Tibial nerve (tissue), 4 donors: ENCODE results near the gene RAB17. TPM values are rescaled to one million over a fixed set of nuclear protein-coding genes. Genes with fewer than 3 reads are reported as not detected.
A peak's percentile ranks its signal among the peaks of the same experiment; 100 is the strongest.

Experiments used
- DNase-seq, 2 donors: peaks; one replicate each; pipeline ENCODE4 v3.0.0-alpha.2; 2019; ENCODE audit warnings: low spot score in 2 of 2
- H3K27ac ChIP-seq, 4 donors: fragments of 200-600 bp; sonication (generic) in 3 of 4; one replicate each; pipeline ENCODE4 v1.5.1; 2017 to 2019; ENCODE audit warnings: mild to moderate bottlenecking in 1 of 4
- H3K27me3 ChIP-seq, 2 donors: fragments of 200-600 bp; sonication (generic) in 1 of 2; one replicate each; pipeline versions ENCODE4 v1.5.1 to v1.6.0; 2017 to 2019
- H3K36me3 ChIP-seq, 3 donors: fragments of 200-600 bp; sonication (generic); one replicate each; pipeline ENCODE4 v1.5.1; 2018 to 2019
- H3K4me1 ChIP-seq, 4 donors: fragments of 200-600 bp; sonication (generic) in 3 of 4; one replicate each; pipeline ENCODE4 v1.5.1; 2017 to 2019
- H3K4me3 ChIP-seq, 4 donors: fragments of 200-600 bp; sonication (generic) in 3 of 4; one replicate each; pipeline ENCODE4 v1.5.1; 2017 to 2019; ENCODE audit warnings: mild to moderate bottlenecking in 1 of 4, moderate library complexity in 1 of 4
- H3K9me3 ChIP-seq, 4 donors: fragments of 200-600 bp; sonication (generic) in 3 of 4; one replicate each; pipeline ENCODE4 v1.5.1; 2017 to 2019
- CTCF ChIP-seq, 5 experiments: fragments of 200-600 bp in 3 of 5; fragments of 450-650 bp in 2 of 5; sonication (generic) in 3 of 5; IDR thresholded peaks; one replicate each; pipeline ENCODE4 v1.5.1; 2016 to 2019; ENCODE audit warnings: antibody characterized with exemption in 5 of 5, mild to moderate bottlenecking in 3 of 5, moderate library complexity in 2 of 5
- EP300 ChIP-seq, 2 donors: sonication (generic); formaldehyde crosslinking; IDR thresholded peaks; one replicate each; pipeline ENCODE4 v1.6.1; 2017; ENCODE audit warnings: antibody characterized with exemption in 2 of 2, mild to moderate bottlenecking in 1 of 2
- POLR2A ChIP-seq, 2 donors: fragments of 450-650 bp; IDR thresholded peaks; one replicate each; pipeline ENCODE4 v1.6.1; 2017; ENCODE audit warnings: antibody characterized with exemption in 2 of 2, mild to moderate bottlenecking in 2 of 2, moderate library complexity in 2 of 2
- WGBS, 2 donors: methylation state at CpG; one replicate each; pipeline ENCODE4 v1.1.5; 2018; 5-methylcytosine and 5-hydroxymethylcytosine counted together
- total RNA-seq, 4 donors: library from RNA; depleted of rRNA; stranded (reverse); fragments of >200 nt; gene quantifications; one replicate each; pipeline ENCODE4 v1.1.0, GENCODE V29; 2016

Gene RAB17
- total RNA-seq, 4 donors from 2014 or later = 0.63 to 2.1 TPM; not detected in 2

GRCh38 chr2:237565974-237566373 is 24.6 kb downstream of the RAB17 start:
- DNase-seq = no peak
- H3K27me3 ChIP-seq = peaks cover 0 to 19% of the 10 kb centered on the region in 2 donors
- no peaks in the 10 kb centered on the region for H3K4me1 ChIP-seq
- H3K9me3 ChIP-seq = no peaks in the 10 kb centered on the region
- TF ChIP-seq POLR2A (IDR thresholded peaks at IDR 0.05) = no peak
- no peak for TF ChIP-seq EP300 (IDR thresholded peaks at IDR 0.05)
- TF ChIP-seq CTCF (IDR thresholded peaks at IDR 0.05) = no peak
- H3K27ac ChIP-seq = no peak overlapping the region
- no peak overlapping the region for H3K4me3 ChIP-seq
- 91 to 100% methylated on average over 1 of the region's 1 CpG for WGBS, 2 donors
- H3K36me3 ChIP-seq = no peaks in the 10 kb centered on the region

- no peak for TF ChIP-seq CTCF (IDR thresholded peaks at IDR 0.05)
- no peak for TF ChIP-seq EP300 (IDR thresholded peaks at IDR 0.05)
- TF ChIP-seq POLR2A (IDR thresholded peaks at IDR 0.05) = no peak
- H3K27ac ChIP-seq = no peak overlapping the region
- DNase-seq = no peak
- H3K9me3 ChIP-seq = no peaks in the 10 kb centered on the region
- H3K36me3 ChIP-seq = no peaks in the 10 kb centered on the region
- WGBS, 2 donors = 74 to 88% methylated on average over 6 to 14 of the region's 14 CpGs
- H3K27me3 ChIP-seq = peaks cover 0 to 19% of the 10 kb centered on the region in 2 donors
- H3K4me1 ChIP-seq = no peaks in the 10 kb centered on the region
- no peak overlapping the region for H3K4me3 ChIP-seq
These were observed 25.9 kb downstream of the RAB17 start for GRCh38 chr2:237564526-237565131.

GRCh38 chr2:237563816-237564215 is 26.7 kb downstream of the RAB17 start:
- Histone ChIP-seq H3K9me3 (no peaks in the 10 kb centered on the region), H3K27me3 (peaks cover 0 to 19% of the 10 kb centered on the region in 2 donors), H3K27ac (no peak overlapping the region), H3K36me3 (no peaks in the 10 kb centered on the region), H3K4me3 (no peak overlapping the region), H3K4me1 (peaks cover 0 to 8% (median 0%) of the 10 kb centered on the region in 4 donors)
- 23 to 25% methylated on average over 13 to 14 of the region's 14 CpGs for WGBS, 2 donors
- TF ChIP-seq EP300 (IDR thresholded peaks at IDR 0.05) (no peak), CTCF (IDR thresholded peaks at IDR 0.05) (no peak), POLR2A (IDR thresholded peaks at IDR 0.05) (no peak)
- no peak for DNase-seq

- Histone ChIP-seq H3K9me3 (peaks cover 0 to 5% (median 0%) of the 10 kb centered on the region in 4 donors), H3K27ac (no peak overlapping the region), H3K36me3 (no peaks in the 10 kb centered on the region), H3K4me3 (no peak overlapping the region), H3K4me1 (peaks cover 0 to 10% (median 0%) of the 10 kb centered on the region in 4 donors), H3K27me3 (peaks cover 0 to 19% of the 10 kb centered on the region in 2 donors)
- 68 to 77% methylated on average over 7 of the region's 7 CpGs for WGBS, 2 donors
- no peak for DNase-seq
- no peak for TF ChIP-seq CTCF (IDR thresholded peaks at IDR 0.05)
- TF ChIP-seq EP300 (IDR thresholded peaks at IDR 0.05) = no peak
- no peak for TF ChIP-seq POLR2A (IDR thresholded peaks at IDR 0.05)
These were observed 29.3 kb downstream of the RAB17 start for GRCh38 chr2:237561221-237561620.

- Histone ChIP-seq H3K36me3 (peaks cover 0 to 20% (median 0%) of the 10 kb centered on the region in 3 donors), H3K27me3 (peaks cover 0 to 10% of the 10 kb centered on the region in 2 donors), H3K27ac (no peak overlapping the region), H3K4me3 (no peak overlapping the region), H3K4me1 (peaks cover 0 to 10% (median 0%) of the 10 kb centered on the region in 4 donors), H3K9me3 (peaks cover 0 to 25% (median 8%) of the 10 kb centered on the region in 4 donors)
- WGBS, 2 donors = 46 to 50% methylated on average over 22 of the region's 22 CpGs
- TF ChIP-seq CTCF (IDR thresholded peaks at IDR 0.05) (peak in 1 of 5 experiments; percentile 11), POLR2A (IDR thresholded peaks at IDR 0.05) (no peak), EP300 (IDR thresholded peaks at IDR 0.05) (peak in 1 of 2 donors; percentile 63)
- DNase-seq = peak; percentile 86 to 92
These were observed 31.4 kb downstream of the RAB17 start for GRCh38 chr2:237558961-237559641.
